Liver (tissue), 9 donors: ENCODE data around the gene TFAP2B. TPM values are rescaled to one million over a fixed set of nuclear protein-coding genes. Genes with fewer than 3 reads are reported as not detected.
A peak's percentile ranks its signal among the peaks of the same experiment; 100 is the strongest.

Experiments used
- DNase-seq: peaks from one replicate; pipeline ENCODE4 v3.0.0-alpha.2; 2017; ENCODE audit warnings: low spot score
- H3K27ac ChIP-seq, 2 donors: one replicate each; pipeline ENCODE4 v1.7.0; 2013; ENCODE audit warnings: inconsistent platforms in 2 of 2, low read length in 2 of 2, control low read depth in 1 of 2, low read depth in 1 of 2, mild to moderate bottlenecking in 1 of 2
- H3K27me3 ChIP-seq, 4 donors: one replicate each; pipeline versions ENCODE4 v1.6.1 to v1.7.0; 2013; ENCODE audit warnings: low read length in 3 of 4, inconsistent platforms in 1 of 4, mild to moderate bottlenecking in 1 of 4, moderate library complexity in 1 of 4; ENCODE audit not compliant: control insufficient read depth in 4 of 4, insufficient read depth in 4 of 4
- H3K36me3 ChIP-seq, 4 donors: one replicate each; pipeline versions ENCODE4 v1.6.1 to v1.7.0; 2013; ENCODE audit warnings: low read length in 3 of 4, mild to moderate bottlenecking in 3 of 4, low read depth in 1 of 4, moderate library complexity in 1 of 4; ENCODE audit not compliant: control insufficient read depth in 4 of 4, insufficient read depth in 3 of 4
- H3K4me1 ChIP-seq, 4 donors: one replicate each; pipeline versions ENCODE4 v1.6.1 to v1.7.0; 2013; ENCODE audit warnings: low read length in 3 of 4, mild to moderate bottlenecking in 3 of 4, moderate library complexity in 1 of 4; ENCODE audit not compliant: control insufficient read depth in 4 of 4, insufficient read depth in 4 of 4
- H3K4me3 ChIP-seq, 3 donors: one replicate each; pipeline versions ENCODE4 v1.6.1 to v1.7.0; 2013; ENCODE audit warnings: low read length in 3 of 3, control low read depth in 1 of 3, low read depth in 1 of 3, mild to moderate bottlenecking in 1 of 3
- H3K9ac ChIP-seq, 2 donors: one replicate each; pipeline ENCODE4 v1.7.0; 2013; ENCODE audit warnings: low read length in 2 of 2, mild to moderate bottlenecking in 2 of 2, moderate library complexity in 2 of 2, control low read depth in 1 of 2, low read depth in 1 of 2
- H3K9me3 ChIP-seq, 4 donors: one replicate each; pipeline versions ENCODE4 v1.6.1 to v1.7.0; 2013; ENCODE audit warnings: low read length in 3 of 4; ENCODE audit not compliant: control insufficient read depth in 4 of 4
- ATF3 ChIP-seq: IDR thresholded peaks from 2 replicates; pipeline ENCODE4 v1.6.1; 2016; ENCODE audit warnings: antibody characterized with exemption
- CTCF ChIP-seq: fragments of 150-350 bp; IDR thresholded peaks from 2 replicates; pipeline ENCODE4 v1.5.1; 2017; ENCODE audit warnings: improper control_type of control experiment, low read depth, low read length; ENCODE audit not compliant: missing input control
- EGR1 ChIP-seq, 2 donors: IDR thresholded peaks; 2 replicates each; pipeline ENCODE4 v1.6.1; 2016 to 2018; ENCODE audit warnings: antibody characterized with exemption in 2 of 2, low read depth in 2 of 2
- FOXA1 ChIP-seq: IDR thresholded peaks from 2 replicates; pipeline ENCODE4 v1.6.1; 2016; ENCODE audit warnings: antibody characterized with exemption
- FOXA2 ChIP-seq: IDR thresholded peaks from 2 replicates; pipeline ENCODE4 v1.6.1; 2016; ENCODE audit warnings: antibody characterized with exemption
- GABPA ChIP-seq, 2 donors: IDR thresholded peaks in 1 of 2; conservative IDR thresholded peaks in 1 of 2; 2 replicates each; pipeline ENCODE4 v1.6.1; 2016; ENCODE audit warnings: antibody characterized with exemption in 2 of 2, mild to moderate bottlenecking in 1 of 2, moderate library complexity in 1 of 2
- HNF4A ChIP-seq, 2 donors: conservative IDR thresholded peaks; 2 replicates each; pipeline ENCODE4 v1.6.1; 2016; ENCODE audit warnings: antibody characterized with exemption in 2 of 2, mild to moderate bottlenecking in 2 of 2
- HNF4G ChIP-seq: IDR thresholded peaks from 2 replicates; pipeline ENCODE4 v1.6.1; 2016; ENCODE audit warnings: antibody characterized with exemption
- JUND ChIP-seq, 2 donors: IDR thresholded peaks; 2 replicates each; pipeline ENCODE4 v1.6.1; 2016; ENCODE audit warnings: antibody characterized with exemption in 2 of 2
- MAX ChIP-seq: IDR thresholded peaks from 2 replicates; pipeline ENCODE4 v1.6.1; 2016; ENCODE audit warnings: antibody characterized with exemption
- NR2F2 ChIP-seq: IDR thresholded peaks from 2 replicates; pipeline ENCODE4 v1.6.1; 2016; ENCODE audit warnings: antibody characterized with exemption
- RAD21 ChIP-seq, 2 donors: IDR thresholded peaks; 2 replicates each; pipeline ENCODE4 v1.6.1; 2016; ENCODE audit warnings: antibody characterized with exemption in 2 of 2, mild to moderate bottlenecking in 2 of 2
- SP1 ChIP-seq: IDR thresholded peaks from 2 replicates; pipeline ENCODE4 v1.6.1; 2018; ENCODE audit warnings: antibody characterized with exemption, mild to moderate bottlenecking
- TAF1 ChIP-seq: conservative IDR thresholded peaks from 2 replicates; pipeline ENCODE4 v1.6.1; 2016; ENCODE audit warnings: antibody characterized with exemption, mild to moderate bottlenecking
- YY1 ChIP-seq: IDR thresholded peaks from 2 replicates; pipeline ENCODE4 v1.6.1; 2016; ENCODE audit warnings: antibody characterized with exemption, mild to moderate bottlenecking
- polyA plus RNA-seq, 2 donors: library from polyadenylated mRNA; stranded (reverse) in 1 of 2; unstranded in 1 of 2; fragments of 200-250 nt in 1 of 2; fragments of >200 nt in 1 of 2; fragmentation: Nextera tagmentation in 1 of 2; extraction: Ambion mirVana in 1 of 2; gene quantifications; one replicate each; pipeline versions ENCODE4 v1.2.1 to v1.2.3, GENCODE V29; 2013 to 2015
- total RNA-seq, 2 donors: library from RNA; depleted of rRNA; stranded (reverse); fragments of >200 nt; gene quantifications; one replicate each; pipeline ENCODE4 v1.2.3, GENCODE V29; 2014
- TF ChIP-seq, protein P1 (sequence below): IDR thresholded peaks from 2 replicates; pipeline ENCODE4 v1.6.1; 2016; ENCODE audit warnings: antibody characterized with exemption
- donor health status: healthy.
- donor health status: healthy.
- donor health status: healthy.
- donor health status: healthy.
- donor health status: healthy.

TFAP2B gene
- total and polyA plus RNA-seq, 4 donors, result not detected

DNA sequence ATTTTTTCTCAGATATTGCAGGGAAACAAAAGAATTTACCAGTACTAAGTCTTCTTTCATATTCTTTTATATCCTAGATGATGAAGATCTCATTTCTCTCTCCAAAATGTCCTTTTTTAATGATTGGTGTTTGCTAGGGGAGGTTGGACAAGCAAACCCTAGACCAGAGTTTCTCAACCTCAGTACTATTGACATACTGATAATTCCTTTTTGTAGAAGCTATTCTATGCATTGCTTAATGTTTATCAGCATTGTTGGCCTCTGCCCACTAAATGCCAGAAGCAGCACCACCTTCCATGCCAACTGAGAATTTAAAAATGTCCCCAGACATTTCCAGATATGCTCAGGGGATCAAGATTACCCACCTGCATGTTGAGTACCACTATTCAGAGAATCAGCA lies 14.4 kb upstream of the TFAP2B start:
- TF ChIP-seq HNF4A (conservative IDR thresholded peaks at IDR 0.05), result peak; percentile 9 to 32
- TF ChIP-seq SP1, result no peak
- no peak overlapping the region for H3K4me3 ChIP-seq
- H3K27me3 ChIP-seq, result no peaks in the 10 kb centered on the region
- H3K4me1 ChIP-seq, result peaks cover 0 to 6% (median 0%) of the 10 kb centered on the region in 4 donors
- H3K9ac ChIP-seq, result no peak overlapping the region
- DNase-seq, result no peak
- no peaks in the 10 kb centered on the region for H3K9me3 ChIP-seq
- no peaks in the 10 kb centered on the region for H3K36me3 ChIP-seq
- H3K27ac ChIP-seq, result no peak overlapping the region

DNA sequence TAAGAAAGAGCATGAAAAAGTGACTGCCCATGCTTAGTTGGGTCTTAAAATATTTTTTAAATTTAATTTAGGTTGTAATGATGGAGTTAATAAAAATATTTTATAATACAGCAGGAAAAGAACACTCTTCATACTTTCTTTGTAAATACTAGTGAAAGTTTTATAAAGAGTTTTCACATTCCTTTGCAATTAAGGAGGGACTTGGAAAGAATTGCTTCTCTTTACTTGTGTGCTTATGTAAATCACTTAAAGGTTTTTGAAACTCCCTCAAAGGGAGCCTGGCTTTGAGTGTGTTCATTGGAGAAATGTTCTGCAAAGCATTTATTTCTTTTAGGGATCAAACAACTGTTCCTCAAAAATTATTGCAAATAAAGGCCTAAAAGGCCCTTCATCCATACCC lies 11.6 kb upstream of the TFAP2B start:
- H3K36me3 ChIP-seq, result no peaks in the 10 kb centered on the region
- H3K27ac ChIP-seq, result no peak overlapping the region
- TF ChIP-seq RAD21 (IDR thresholded peaks at IDR 0.05) (no peak), ATF3 (no peak), HNF4A (conservative IDR thresholded peaks at IDR 0.05) (no peak), EGR1 (IDR thresholded peaks at IDR 0.05; ENCODE audit: low read depth in 2 of 2) (no peak), FOXA2 (no peak), GABPA (IDR thresholded peaks at IDR 0.05 in 1 of 2, conservative IDR thresholded peaks at IDR 0.05 in 1 of 2) (no peak), CTCF (no peak), YY1 (no peak), MAX (no peak), TAF1 (no peak), JUND (IDR thresholded peaks at IDR 0.05) (no peak), FOXA1 (no peak), SP1 (no peak), NR2F2 (no peak), HNF4G (no peak)
- TF ChIP-seq, protein P1, sequence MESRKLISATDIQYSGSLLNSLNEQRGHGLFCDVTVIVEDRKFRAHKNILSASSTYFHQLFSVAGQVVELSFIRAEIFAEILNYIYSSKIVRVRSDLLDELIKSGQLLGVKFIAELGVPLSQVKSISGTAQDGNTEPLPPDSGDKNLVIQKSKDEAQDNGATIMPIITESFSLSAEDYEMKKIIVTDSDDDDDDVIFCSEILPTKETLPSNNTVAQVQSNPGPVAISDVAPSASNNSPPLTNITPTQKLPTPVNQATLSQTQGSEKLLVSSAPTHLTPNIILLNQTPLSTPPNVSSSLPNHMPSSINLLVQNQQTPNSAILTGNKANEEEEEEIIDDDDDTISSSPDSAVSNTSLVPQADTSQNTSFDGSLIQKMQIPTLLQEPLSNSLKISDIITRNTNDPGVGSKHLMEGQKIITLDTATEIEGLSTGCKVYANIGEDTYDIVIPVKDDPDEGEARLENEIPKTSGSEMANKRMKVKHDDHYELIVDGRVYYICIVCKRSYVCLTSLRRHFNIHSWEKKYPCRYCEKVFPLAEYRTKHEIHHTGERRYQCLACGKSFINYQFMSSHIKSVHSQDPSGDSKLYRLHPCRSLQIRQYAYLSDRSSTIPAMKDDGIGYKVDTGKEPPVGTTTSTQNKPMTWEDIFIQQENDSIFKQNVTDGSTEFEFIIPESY, result no peak
- no peak for DNase-seq
- H3K4me1 ChIP-seq, result peaks cover 0 to 6% (median 0%) of the 10 kb centered on the region in 4 donors
- H3K9me3 ChIP-seq, result no peaks in the 10 kb centered on the region
- H3K9ac ChIP-seq, result no peak overlapping the region
- H3K4me3 ChIP-seq, result no peak overlapping the region
- no peaks in the 10 kb centered on the region for H3K27me3 ChIP-seq
